ENCODE measurements around the gene ZNF268. TPM values are rescaled to one million over a fixed set of nuclear protein-coding genes. Genes with fewer than 3 reads are reported as not detected.
A peak's percentile ranks its signal among the peaks of the same experiment; 100 is the strongest.

Gene ZNF268
- total RNA-seq, 1 experiment from 2014 or later = 1.1 TPM

DNA sequence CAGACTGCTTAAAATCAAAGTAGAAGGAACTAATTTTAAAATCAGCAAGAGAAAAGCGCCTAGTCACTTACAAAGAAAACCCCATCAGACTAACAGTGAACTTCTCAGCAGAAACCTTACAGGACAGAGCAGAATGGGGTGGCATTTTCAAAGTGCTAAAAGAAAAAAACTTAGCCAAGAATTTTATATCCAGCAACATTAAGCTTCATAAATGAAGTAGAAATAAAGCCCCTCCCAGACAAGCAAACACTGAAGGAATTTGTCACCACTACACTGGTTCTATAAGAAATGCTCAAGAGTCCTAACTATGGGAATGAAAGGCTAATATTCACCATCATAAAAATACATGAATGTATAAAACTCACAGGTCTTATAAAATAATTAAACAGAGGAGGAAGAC lies 6.4 kb upstream of the ZNF268 start:
- H3K4me2 ChIP-seq (ENCODE audit: low read length) = no peak overlapping the region
- no TSS peak for BruUV-seq (replicated peaks)
- TF ChIP-seq EZH2 (IDR thresholded peaks at IDR 0.05; ENCODE audit: low read length, unreplicated experiment) = no peak
- ATAC-seq (no peak), DNase-seq (no peak)
- intact Hi-C loops (cut with micrococcal nuclease) = no loop called here
- no peaks in the 10 kb centered on the region for H3K79me2 ChIP-seq (ENCODE audit: low read length)
- no peak overlapping the region for H3K27ac ChIP-seq (ENCODE audit: low read length)
- H3K4me3 ChIP-seq (ENCODE audit: low read length) = no peak overlapping the region
- no peak overlapping the region for H2AFZ ChIP-seq (ENCODE audit: low read length)
- H3K9me3 ChIP-seq (ENCODE audit: low read length) = no peaks in the 10 kb centered on the region
- no peaks in the 10 kb centered on the region for H3K4me1 ChIP-seq (ENCODE audit: insufficient read depth, low read length)
- H4K20me1 ChIP-seq (ENCODE audit: low read length) = no peaks in the 10 kb centered on the region
- H3K36me3 ChIP-seq (ENCODE audit: low read depth, low read length) = no peaks in the 10 kb centered on the region
- no peak overlapping the region for H3K9ac ChIP-seq (ENCODE audit: low read length)
- H3F3A ChIP-seq (ENCODE audit: low read length, unreplicated experiment) = no peaks in the 10 kb centered on the region
- no peaks in the 10 kb centered on the region for H3K9me2 ChIP-seq (replicated peaks; ENCODE audit: low read length)
- ChIA-PET POLR2A (ENCODE audit: unreplicated experiment) (no interaction called here), CTCF (no interaction called here)
- H3K27me3 ChIP-seq (ENCODE audit: low read length) = no peaks in the 10 kb centered on the region

DNA sequence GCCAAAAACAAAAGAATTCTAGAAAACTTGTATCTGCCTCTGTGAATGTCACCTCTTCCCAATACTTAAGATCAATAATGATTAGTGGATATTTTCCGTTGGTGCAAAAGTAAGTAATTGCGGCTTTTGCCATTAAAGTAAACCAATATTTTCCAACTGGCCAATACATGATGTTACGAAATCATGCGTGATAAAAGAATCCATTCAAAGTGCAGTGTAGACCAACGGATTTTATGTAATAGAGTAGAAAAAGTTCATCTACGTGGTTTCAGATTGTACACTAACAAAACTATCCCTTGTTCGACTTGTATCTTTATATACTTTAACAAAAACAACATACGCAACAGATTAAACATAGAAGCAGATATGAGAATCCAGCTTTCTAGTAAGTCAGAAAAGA lies 626 bp upstream of the ZNF268 start:
- TF ChIP-seq, protein P1, sequence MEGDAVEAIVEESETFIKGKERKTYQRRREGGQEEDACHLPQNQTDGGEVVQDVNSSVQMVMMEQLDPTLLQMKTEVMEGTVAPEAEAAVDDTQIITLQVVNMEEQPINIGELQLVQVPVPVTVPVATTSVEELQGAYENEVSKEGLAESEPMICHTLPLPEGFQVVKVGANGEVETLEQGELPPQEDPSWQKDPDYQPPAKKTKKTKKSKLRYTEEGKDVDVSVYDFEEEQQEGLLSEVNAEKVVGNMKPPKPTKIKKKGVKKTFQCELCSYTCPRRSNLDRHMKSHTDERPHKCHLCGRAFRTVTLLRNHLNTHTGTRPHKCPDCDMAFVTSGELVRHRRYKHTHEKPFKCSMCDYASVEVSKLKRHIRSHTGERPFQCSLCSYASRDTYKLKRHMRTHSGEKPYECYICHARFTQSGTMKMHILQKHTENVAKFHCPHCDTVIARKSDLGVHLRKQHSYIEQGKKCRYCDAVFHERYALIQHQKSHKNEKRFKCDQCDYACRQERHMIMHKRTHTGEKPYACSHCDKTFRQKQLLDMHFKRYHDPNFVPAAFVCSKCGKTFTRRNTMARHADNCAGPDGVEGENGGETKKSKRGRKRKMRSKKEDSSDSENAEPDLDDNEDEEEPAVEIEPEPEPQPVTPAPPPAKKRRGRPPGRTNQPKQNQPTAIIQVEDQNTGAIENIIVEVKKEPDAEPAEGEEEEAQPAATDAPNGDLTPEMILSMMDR (conservative IDR thresholded peaks at IDR 0.05; ENCODE audit: low read depth, low read length) = no peak
- TF ChIP-seq EZH2 (IDR thresholded peaks at IDR 0.05; ENCODE audit: low read length, unreplicated experiment) = no peak
- TF ChIP-seq EZH2phosphoT487 (IDR thresholded peaks at IDR 0.05; ENCODE audit: borderline replicate concordance, low read length) = no peak
- no peak overlapping the region for H2AFZ ChIP-seq (ENCODE audit: low read length)
- H3K9ac ChIP-seq (ENCODE audit: low read length) = no peak overlapping the region
- no peaks in the 10 kb centered on the region for H3F3A ChIP-seq (ENCODE audit: low read length, unreplicated experiment)
- intact Hi-C loops (cut with micrococcal nuclease) = no loop called here
- no TSS peak for BruUV-seq (replicated peaks)
- H3K27ac ChIP-seq (ENCODE audit: low read length) = no peak overlapping the region
- no peak for ATAC-seq
- H3K4me3 ChIP-seq (ENCODE audit: low read length) = no peak overlapping the region
- DNase-seq = no peak
- H3K79me2 ChIP-seq (ENCODE audit: low read length) = no peaks in the 10 kb centered on the region
- no peaks in the 10 kb centered on the region for H4K20me1 ChIP-seq (ENCODE audit: low read length)
- H3K27me3 ChIP-seq (ENCODE audit: low read length) = no peaks in the 10 kb centered on the region
- no peaks in the 10 kb centered on the region for H3K9me2 ChIP-seq (replicated peaks; ENCODE audit: low read length)
- no peak overlapping the region for H3K4me2 ChIP-seq (ENCODE audit: low read length)
- no peaks in the 10 kb centered on the region for H3K9me3 ChIP-seq (ENCODE audit: low read length)
- no peaks in the 10 kb centered on the region for H3K4me1 ChIP-seq (ENCODE audit: insufficient read depth, low read length)
- ChIA-PET CTCF (no interaction called here), POLR2A (ENCODE audit: unreplicated experiment) (no interaction called here)
- H3K36me3 ChIP-seq (ENCODE audit: low read depth, low read length) = no peaks in the 10 kb centered on the region

DNA sequence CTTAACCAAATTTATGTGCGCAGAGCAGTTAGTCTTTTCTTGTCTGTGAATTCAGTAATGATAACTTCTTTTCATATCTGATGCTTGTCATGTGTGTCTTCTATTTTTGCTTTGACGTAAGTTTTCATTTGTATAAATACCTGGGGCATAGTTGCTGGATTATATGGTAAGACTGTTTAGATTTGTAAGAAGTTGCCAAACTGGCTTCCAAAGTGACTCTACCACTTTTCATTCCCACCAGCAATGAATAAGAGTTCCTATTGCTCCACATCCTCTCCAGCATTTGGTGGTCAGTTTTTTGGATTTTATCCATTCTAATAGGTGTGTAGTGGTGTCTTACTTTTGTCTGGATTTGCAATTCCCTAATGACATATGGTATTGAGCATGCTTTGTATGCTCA lies 8.9 kb downstream of the ZNF268 start:
- Histone ChIP-seq H3K4me1 (ENCODE audit: insufficient read depth, low read length) (no peaks in the 10 kb centered on the region), H3K4me2 (ENCODE audit: low read length) (no peak overlapping the region), H3K27ac (ENCODE audit: low read length) (no peak overlapping the region), H3F3A (ENCODE audit: low read length, unreplicated experiment) (no peaks in the 10 kb centered on the region), H3K9me2 (replicated peaks; ENCODE audit: low read length) (no peaks in the 10 kb centered on the region), H3K36me3 (ENCODE audit: low read depth, low read length) (no peaks in the 10 kb centered on the region), H3K79me2 (ENCODE audit: low read length) (no peaks in the 10 kb centered on the region), H3K27me3 (ENCODE audit: low read length) (no peaks in the 10 kb centered on the region), H4K20me1 (ENCODE audit: low read length) (no peaks in the 10 kb centered on the region), H3K9me3 (ENCODE audit: low read length) (no peaks in the 10 kb centered on the region), H3K4me3 (ENCODE audit: low read length) (no peak overlapping the region), H2AFZ (ENCODE audit: low read length) (no peak overlapping the region), H3K9ac (ENCODE audit: low read length) (no peak overlapping the region)
- BruUV-seq (replicated peaks) = no TSS peak
- peak; percentile 2 for DNase-seq
- ChIA-PET CTCF (no interaction called here), POLR2A (ENCODE audit: unreplicated experiment) (no interaction called here)
- intact Hi-C loops (cut with micrococcal nuclease) = no loop called here
- TF ChIP-seq, protein P1 (conservative IDR thresholded peaks at IDR 0.05; ENCODE audit: low read depth, low read length) = no peak
- TF ChIP-seq EZH2phosphoT487 (IDR thresholded peaks at IDR 0.05; ENCODE audit: borderline replicate concordance, low read length) = no peak
- no peak for TF ChIP-seq EZH2 (IDR thresholded peaks at IDR 0.05; ENCODE audit: low read length, unreplicated experiment)
- no peak for ATAC-seq

All from PC-3 (cell line).